22Rv1 (cell line): Measurements from ENCODE around the gene TP53INP2.

ENCODE experiments used
- CTCF ChIP-seq: fragments of 450-650 bp; IDR thresholded peaks from 2 replicates; pipeline ENCODE4 v1.5.1; 2017; ENCODE audit warnings: mild to moderate bottlenecking
- ZFX ChIP-seq: fragments of 450-650 bp; IDR thresholded peaks from 2 replicates; pipeline ENCODE4 v1.6.1; 2017; ENCODE audit warnings: antibody characterized with exemption, borderline replicate concordance

GRCh38 chr20:34713194-34713943 lies 9.2 kb downstream of the TP53INP2 start:
- no peak for TF ChIP-seq ZFX
- no peak for TF ChIP-seq CTCF
